RWPE2 (cell line): ENCODE results near the gene C6orf89.

Source experiments
- ATAC-seq: fragments of 200-7000 bp; cut with Tn5 transposase; 3 replicates; pipeline ENCODE4 v1.9.1; 2021; ENCODE audit warnings: low read depth
- DNase-seq: peaks from one replicate; pipeline ENCODE4 v3.0.0-alpha.2; 2020; ENCODE audit warnings: low spot score
- H3K27ac ChIP-seq: fragments of 450-650 bp; 2 replicates; pipeline ENCODE4 v1.5.1; 2017; ENCODE audit warnings: mild to moderate bottlenecking; ENCODE audit not compliant: poor library complexity, severe bottlenecking
- H3K27me3 ChIP-seq: fragments of 250-450 bp; sonication (Bioruptor Pico); 2 replicates; pipeline ENCODE4 v1.5.1; 2021; ENCODE audit warnings: mild to moderate bottlenecking, moderate library complexity; ENCODE audit not compliant: insufficient read depth, poor library complexity, severe bottlenecking
- H3K36me3 ChIP-seq: fragments of 250-450 bp; sonication (Bioruptor Pico); 2 replicates; pipeline ENCODE4 v1.5.1; 2020; ENCODE audit warnings: low read depth, mild to moderate bottlenecking, moderate library complexity
- H3K4me1 ChIP-seq: fragments of 250-450 bp; sonication (Bioruptor Pico); 2 replicates; pipeline ENCODE4 v1.5.1; 2021; ENCODE audit warnings: mild to moderate bottlenecking, moderate library complexity; ENCODE audit not compliant: insufficient read depth, poor library complexity, severe bottlenecking
- H3K4me3 ChIP-seq: fragments of 250-450 bp; sonication (Bioruptor Pico); 2 replicates; pipeline ENCODE4 v1.5.1; 2021; ENCODE audit warnings: mild to moderate bottlenecking, moderate library complexity; ENCODE audit not compliant: severe bottlenecking
- H3K9me3 ChIP-seq: fragments of 250-450 bp; sonication (Bioruptor Pico); 2 replicates; pipeline ENCODE4 v1.5.1; 2021; ENCODE audit warnings: mild to moderate bottlenecking, moderate library complexity; ENCODE audit not compliant: severe bottlenecking
- TF ChIP-seq, protein P1 (sequence below): fragments of 450-650 bp; IDR thresholded peaks from one replicate; pipeline ENCODE4 v1.5.1; 2017; ENCODE audit warnings: mild to moderate bottlenecking, moderate library complexity; ENCODE audit not compliant: poor library complexity, severe bottlenecking

Gene C6orf89

DNA sequence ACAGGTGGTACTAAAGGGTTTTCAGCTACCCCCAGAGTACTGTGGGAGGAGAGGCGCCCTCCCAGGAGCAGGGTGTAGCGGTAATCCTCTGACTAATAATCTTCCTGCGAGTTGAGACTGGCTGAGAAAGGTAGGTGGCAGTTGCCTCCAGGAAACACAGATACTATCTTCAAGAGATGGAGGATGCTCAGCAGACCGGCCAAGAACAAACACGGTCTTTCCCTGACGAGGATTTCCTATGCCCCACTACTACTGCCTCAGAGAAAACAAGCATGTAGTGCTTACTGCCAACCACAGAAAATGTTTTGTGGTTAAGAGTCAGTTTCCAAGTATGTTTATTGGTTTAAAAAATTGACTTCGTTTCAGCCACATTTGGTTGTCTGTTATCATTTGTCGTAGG lies 26.8 kb downstream of the C6orf89 start:
- Histone ChIP-seq H3K9me3 (no peaks in the 10 kb centered on the region), H3K4me1 (peaks cover 20% of the 10 kb centered on the region), H3K27me3 (no peaks in the 10 kb centered on the region), H3K27ac (peak overlapping the region; percentile 65), H3K36me3 (peaks cover 34% of the 10 kb centered on the region), H3K4me3 (no peak overlapping the region)
- ATAC-seq (peak; percentile 92), DNase-seq (peak; percentile 67)
- TF ChIP-seq, protein P1, sequence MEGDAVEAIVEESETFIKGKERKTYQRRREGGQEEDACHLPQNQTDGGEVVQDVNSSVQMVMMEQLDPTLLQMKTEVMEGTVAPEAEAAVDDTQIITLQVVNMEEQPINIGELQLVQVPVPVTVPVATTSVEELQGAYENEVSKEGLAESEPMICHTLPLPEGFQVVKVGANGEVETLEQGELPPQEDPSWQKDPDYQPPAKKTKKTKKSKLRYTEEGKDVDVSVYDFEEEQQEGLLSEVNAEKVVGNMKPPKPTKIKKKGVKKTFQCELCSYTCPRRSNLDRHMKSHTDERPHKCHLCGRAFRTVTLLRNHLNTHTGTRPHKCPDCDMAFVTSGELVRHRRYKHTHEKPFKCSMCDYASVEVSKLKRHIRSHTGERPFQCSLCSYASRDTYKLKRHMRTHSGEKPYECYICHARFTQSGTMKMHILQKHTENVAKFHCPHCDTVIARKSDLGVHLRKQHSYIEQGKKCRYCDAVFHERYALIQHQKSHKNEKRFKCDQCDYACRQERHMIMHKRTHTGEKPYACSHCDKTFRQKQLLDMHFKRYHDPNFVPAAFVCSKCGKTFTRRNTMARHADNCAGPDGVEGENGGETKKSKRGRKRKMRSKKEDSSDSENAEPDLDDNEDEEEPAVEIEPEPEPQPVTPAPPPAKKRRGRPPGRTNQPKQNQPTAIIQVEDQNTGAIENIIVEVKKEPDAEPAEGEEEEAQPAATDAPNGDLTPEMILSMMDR: peak; percentile 39

DNA sequence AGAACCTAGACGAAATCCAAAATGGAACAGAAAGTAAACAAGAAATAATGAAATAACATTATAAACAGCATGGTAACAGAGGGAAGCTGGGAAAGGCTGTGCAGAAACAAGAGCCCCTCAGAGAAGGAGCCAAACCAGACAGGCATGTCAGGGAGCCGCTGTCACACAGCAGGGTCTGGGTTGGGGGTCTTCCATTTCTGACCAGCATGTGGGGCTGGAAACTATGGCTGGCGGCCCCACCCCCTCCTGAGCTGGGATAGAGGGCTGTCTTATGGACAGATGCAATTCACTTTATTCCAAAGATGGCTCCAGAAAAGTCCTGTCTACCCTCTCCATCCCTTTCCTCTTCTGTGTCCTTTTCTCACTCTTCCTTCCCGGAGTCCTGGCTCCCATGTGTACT lies 27.3 kb downstream of the C6orf89 start:
- Histone ChIP-seq H3K9me3 (no peaks in the 10 kb centered on the region), H3K27me3 (no peaks in the 10 kb centered on the region), H3K27ac (peak overlapping the region; percentile 65), H3K4me3 (no peak overlapping the region), H3K4me1 (peaks cover 20% of the 10 kb centered on the region), H3K36me3 (peaks cover 34% of the 10 kb centered on the region)
- DNase-seq (no peak), ATAC-seq (no peak)
- TF ChIP-seq, protein P1: no peak

GRCh38 chr6:36914227-36914794 lies 28.6 kb downstream of the C6orf89 start:
- DNase-seq: peak; percentile 90
- H3K9me3 ChIP-seq: no peaks in the 10 kb centered on the region
- H3K27ac ChIP-seq: peak overlapping the region; percentile 65
- TF ChIP-seq, protein P1: peak; percentile 69
- peak; percentile 85 for ATAC-seq
- H3K27me3 ChIP-seq: no peaks in the 10 kb centered on the region
- peaks cover 38% of the 10 kb centered on the region for H3K36me3 ChIP-seq
- peaks cover 20% of the 10 kb centered on the region for H3K4me1 ChIP-seq
- no peak overlapping the region for H3K4me3 ChIP-seq

DNA sequence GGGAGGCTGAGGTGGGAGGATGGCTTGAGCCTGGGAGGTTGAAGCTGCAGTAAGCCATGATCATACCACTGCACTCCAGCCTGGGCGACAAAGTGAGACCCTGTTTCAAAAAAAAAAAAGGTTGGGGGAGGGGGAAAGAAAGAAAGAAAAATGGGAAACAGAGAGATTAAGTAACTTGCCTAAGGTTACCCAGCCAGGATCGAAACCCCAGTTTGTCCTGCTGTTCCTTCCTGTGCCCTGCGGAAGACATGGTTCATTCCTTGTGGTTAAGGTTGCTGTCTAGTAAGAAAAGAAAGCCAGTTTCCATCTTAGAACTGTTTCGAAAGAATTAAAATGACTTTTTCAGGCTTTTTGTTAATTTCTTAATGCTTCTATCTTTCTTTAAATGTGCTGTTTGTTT lies 29.8 kb downstream of the C6orf89 start:
- H3K4me1 ChIP-seq: peaks cover 20% of the 10 kb centered on the region
- DNase-seq (no peak), ATAC-seq (no peak)
- peaks cover 46% of the 10 kb centered on the region for H3K36me3 ChIP-seq
- no peaks in the 10 kb centered on the region for H3K9me3 ChIP-seq
- no peaks in the 10 kb centered on the region for H3K27me3 ChIP-seq
- no peak overlapping the region for H3K4me3 ChIP-seq
- TF ChIP-seq, protein P1: no peak
- H3K27ac ChIP-seq: no peak overlapping the region

DNA sequence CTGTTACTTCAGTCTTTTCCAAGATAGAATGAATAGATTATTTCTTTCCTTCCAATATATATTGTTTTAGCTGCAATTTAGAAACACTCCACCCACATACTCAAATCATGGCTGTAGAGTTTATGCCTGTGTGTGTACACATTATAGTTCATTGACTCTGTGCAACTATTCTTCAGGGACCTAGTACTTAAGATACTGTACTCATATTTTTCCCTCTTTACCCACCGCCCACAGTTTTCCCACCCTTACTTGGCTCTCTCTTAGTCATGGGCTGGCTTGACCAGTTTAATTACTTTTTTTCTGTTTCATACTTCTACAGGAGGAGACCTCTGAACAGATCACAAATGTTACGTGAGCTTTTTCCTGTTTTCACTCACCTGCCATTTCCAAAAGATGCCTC lies 30.4 kb downstream of the C6orf89 start:
- TF ChIP-seq, protein P1: no peak
- no peak overlapping the region for H3K4me3 ChIP-seq
- DNase-seq: no peak
- H3K27ac ChIP-seq: no peak overlapping the region
- no peaks in the 10 kb centered on the region for H3K9me3 ChIP-seq
- H3K4me1 ChIP-seq: peaks cover 20% of the 10 kb centered on the region
- no peaks in the 10 kb centered on the region for H3K27me3 ChIP-seq
- H3K36me3 ChIP-seq: peaks cover 46% of the 10 kb centered on the region
- ATAC-seq: no peak
